ENCODE results near the gene CRAMP1.

The CRAMP1 gene

DNA sequence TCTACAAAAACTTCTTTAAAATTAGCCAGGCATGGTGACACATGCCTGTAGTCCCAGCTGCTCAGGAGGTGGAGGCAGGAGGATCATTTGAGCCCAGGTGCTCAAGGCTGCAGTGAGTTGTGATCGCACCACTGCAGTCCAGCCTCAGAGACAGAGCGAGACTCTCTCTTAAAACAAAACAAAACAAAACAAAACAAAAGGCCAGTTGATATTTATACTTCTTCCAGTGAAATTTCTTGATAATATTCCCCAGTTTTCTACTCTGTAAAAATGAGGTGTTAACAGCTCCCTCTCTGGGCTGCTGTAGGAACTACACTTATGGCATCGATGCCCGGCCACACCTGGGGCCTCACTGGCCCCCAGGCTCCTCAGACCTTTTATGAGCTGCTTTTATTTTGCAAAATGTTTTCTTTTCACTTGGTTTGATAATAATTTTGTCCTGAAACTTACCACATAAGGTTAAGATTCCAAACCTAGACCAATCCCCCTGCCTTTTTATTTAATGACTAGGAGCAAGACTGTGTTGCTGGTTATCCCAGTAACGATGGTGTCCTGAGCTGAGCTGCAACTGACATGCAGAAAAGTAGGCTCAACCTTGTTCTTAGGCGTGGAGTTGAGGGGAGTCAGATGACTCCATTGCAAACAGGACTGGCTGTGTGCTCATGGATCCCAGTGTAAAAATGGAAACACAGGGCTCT lies 111.4 kb downstream of the CRAMP1 start:
- no peak for DNase-seq (ENCODE audit: low read depth, low spot score)
- H3K4me3 ChIP-seq (ENCODE audit: low read length): no peak overlapping the region

DNA sequence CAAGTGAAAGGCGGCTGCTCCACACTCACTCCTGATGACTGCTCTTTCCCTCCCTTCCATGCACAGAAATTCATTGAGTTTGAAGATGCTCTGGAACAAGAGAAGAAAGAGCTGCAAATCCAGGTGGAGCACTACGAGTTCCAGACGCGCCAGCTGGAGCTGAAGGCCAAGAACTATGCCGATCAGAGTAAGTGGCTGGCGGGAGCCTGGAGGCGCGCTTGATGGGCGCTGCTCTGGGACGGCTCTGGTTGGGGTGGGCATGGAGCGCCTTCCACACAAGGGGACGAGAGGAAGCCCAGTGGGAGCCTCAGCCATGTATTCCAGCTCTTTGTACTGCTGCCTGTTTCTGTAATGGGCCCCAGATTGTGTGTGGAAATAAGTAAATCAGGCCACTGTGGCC lies 112.3 kb downstream of the CRAMP1 start:
- no peak for DNase-seq (ENCODE audit: low read depth, low spot score)
- no peak overlapping the region for H3K4me3 ChIP-seq (ENCODE audit: low read length)

DNA sequence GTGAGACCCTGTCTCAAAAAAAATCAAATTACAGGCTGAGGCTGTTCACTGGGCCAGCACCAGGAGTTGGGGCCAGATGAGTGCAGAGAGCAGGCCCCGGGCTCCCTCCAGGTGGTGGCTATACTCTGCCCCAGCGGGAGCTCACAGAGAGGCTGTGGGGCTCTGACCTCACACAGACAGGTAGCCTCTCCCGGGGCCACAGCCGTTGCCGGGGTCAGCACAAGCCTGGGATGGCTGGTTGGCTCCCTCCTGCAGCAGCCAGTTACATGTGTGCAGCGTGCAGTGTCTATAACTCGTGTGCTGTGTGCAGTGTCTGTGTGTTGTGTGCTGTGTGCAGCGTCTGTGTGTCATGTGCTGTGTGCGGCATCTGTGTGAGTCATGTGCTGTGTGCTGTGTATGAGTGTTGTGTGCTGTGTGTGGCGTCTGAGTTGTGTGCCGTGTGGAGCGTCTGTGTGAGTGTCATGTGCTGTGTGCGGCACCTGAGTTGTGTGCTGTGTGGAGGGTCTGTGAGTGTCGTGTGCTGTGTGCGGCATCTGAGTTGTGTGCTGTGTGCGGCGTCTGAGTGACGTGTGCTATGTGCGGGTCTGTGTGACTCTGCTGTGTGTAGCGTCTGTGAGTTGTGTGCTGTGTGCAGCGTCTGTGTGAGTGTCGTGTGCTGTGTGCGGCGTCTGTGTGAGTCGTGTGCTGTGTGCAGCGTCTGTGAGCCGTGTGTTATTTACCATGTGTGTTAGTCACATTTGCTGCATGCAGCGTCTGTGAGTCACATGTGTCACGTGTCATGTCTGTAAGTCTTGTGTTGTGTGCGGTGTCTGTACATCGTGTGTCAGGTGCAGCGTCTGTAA lies 114.7 kb downstream of the CRAMP1 start:
- no peak overlapping the region for H3K4me3 ChIP-seq (ENCODE audit: low read length)
- no peak for DNase-seq (ENCODE audit: low read depth, low spot score)
